Measurements from ENCODE around the gene OR10A5. TPM values are rescaled to one million over a fixed set of nuclear protein-coding genes. Genes with fewer than 3 reads are reported as not detected.

Gene OR10A5
- total and polyA plus RNA-seq, 10 of the 15 experiments (the other 5 are each of a cell fraction or from before 2014, with no cell fraction given), result not detected

DNA sequence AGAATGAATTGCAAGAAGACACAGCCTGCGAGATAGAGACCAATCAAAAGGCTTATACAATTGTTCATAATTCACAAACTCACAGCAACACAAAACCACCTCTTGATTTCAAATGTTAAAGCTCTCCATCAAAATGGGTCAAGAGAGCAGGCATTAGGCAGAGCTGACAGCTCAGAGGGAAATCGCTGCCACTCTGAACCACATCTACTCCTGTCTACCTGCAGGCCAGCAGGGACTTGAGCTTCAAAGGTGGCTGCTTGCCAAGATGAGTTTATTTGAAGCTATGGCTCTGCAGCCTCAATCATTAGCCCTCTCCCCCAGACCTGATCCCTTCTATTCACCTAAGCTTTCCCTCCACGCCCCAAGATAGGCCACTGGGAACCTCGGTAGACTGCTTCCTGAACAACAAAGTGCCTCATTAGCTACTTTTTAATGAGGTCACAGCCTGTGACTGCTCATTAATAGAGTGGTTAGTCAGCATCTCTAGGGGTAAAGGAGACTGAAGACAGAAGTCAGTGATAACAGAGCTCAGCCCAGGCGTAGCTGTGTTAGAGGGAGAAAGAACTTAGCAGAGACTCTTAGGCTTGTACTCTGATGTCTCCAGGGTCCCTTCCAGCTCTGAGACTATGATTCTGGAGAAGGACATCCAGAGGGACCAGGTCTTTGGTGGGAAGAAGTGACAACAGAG is 21.2 kb upstream of the OR10A5 start (continued):
- TF ChIP-seq CBX3 (IDR thresholded peaks at IDR 0.05; ENCODE audit: borderline replicate concordance, low read depth) (no peak), HDGF (IDR thresholded peaks at IDR 0.05) (no peak), RAD21 (IDR thresholded peaks at IDR 0.05; ENCODE audit: insufficient read depth, low read depth, low read length) (no peak), CBFB (IDR thresholded peaks at IDR 0.05; ENCODE audit: low read depth) (no peak), NBN (IDR thresholded peaks at IDR 0.05) (no peak), MXI1 (IDR thresholded peaks at IDR 0.05; ENCODE audit: low read depth, low read length) (no peak)

DNA sequence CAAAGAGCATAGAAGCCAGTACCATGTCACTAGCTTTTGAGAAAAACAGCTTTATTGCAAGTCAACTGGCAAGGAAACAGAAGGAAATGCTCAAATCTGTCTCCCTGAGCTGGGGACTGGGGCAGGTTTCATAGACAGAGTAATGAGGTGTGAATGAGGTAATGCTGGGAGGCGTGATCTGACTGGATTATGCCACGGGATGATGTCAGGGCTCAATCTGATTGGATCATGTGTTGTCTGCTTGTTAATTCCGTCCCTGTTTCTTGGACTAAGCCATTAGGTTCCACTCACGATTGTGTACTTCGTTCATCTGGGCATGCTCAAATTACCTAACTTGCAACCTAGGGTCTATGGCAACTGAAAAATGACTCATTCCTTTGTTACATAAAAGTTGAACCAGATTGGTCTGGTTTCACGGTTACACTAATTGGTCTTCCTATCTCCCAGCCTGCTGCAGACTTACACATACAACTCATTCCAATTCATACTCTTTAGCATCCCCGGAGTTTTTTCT is 20.2 kb upstream of the OR10A5 start:
- H3K9ac ChIP-seq (ENCODE audit: control insufficient read depth, insufficient read depth, low read length), result no peak overlapping the region
- no peaks in the 10 kb centered on the region for H3K79me2 ChIP-seq (ENCODE audit: control insufficient read depth, insufficient read depth, low read length)
- SMC1A ChIA-PET (ENCODE audit: uncharacterized antibody, unreplicated experiment), result interaction anchor here (1.1 kb wide), 1 partner anchor 70 kb away, joined by 3 read pairs; no protein-coding TSS in a partner anchor
- H3K36me3 ChIP-seq (ENCODE audit: control insufficient read depth in 2 of 2, insufficient read depth in 2 of 2, low read length in 1 of 2), result no peaks in the 10 kb centered on the region
- WGBS (ENCODE audit: insufficient coverage, insufficient replicate concordance, low lambda C conversion rate, missing lambda C conversion rate), result 27% methylated on average over 7 of the region's 7 CpGs
- H3K4me3 ChIP-seq, result no peak overlapping the region
- H2AFZ ChIP-seq (ENCODE audit: control insufficient read depth, low read depth, low read length), result no peak overlapping the region
- no peak for DNase-seq (ENCODE audit: low read depth, low spot score)
- no peaks in the 10 kb centered on the region for H3K4me1 ChIP-seq (ENCODE audit: control insufficient read depth, insufficient read depth, low read length)
- RAD21 ChIA-PET (ENCODE audit: unreplicated experiment), result no interaction called here
- no peaks in the 10 kb centered on the region for H4K20me1 ChIP-seq (ENCODE audit: control insufficient read depth, insufficient read depth)
- in situ Hi-C loops (cut with MboI), result no loop called here
- no peak for FAIRE-seq
- intact Hi-C loops (cut with micrococcal nuclease; ENCODE audit: unreplicated experiment), result no loop called here
- no peaks in the 10 kb centered on the region for H3K9me3 ChIP-seq (replicated peaks; ENCODE audit: control insufficient read depth, insufficient read depth, low read length)
- ATAC-seq, result peak; percentile 84
- CTCF ChIA-PET, result interaction anchor here (1.5 to 2.4 kb wide), 3 partner anchors 8 to 14 kb away, joined by 3 to 24 read pairs (median 5); no protein-coding TSS in a partner anchor
- POLR2A ChIA-PET, result no interaction called here
- H3K4me2 ChIP-seq (ENCODE audit: control insufficient read depth, insufficient read depth), result no peak overlapping the region
- no peaks in the 10 kb centered on the region for H3K27me3 ChIP-seq (replicated peaks in 1 of 2; ENCODE audit: control insufficient read depth in 2 of 2, insufficient read depth in 2 of 2, low read length in 1 of 2)
- BruUV-seq (replicated peaks), result no TSS peak
- H3K27ac ChIP-seq (ENCODE audit: control insufficient read depth, insufficient read depth), result no peak overlapping the region
- TF ChIP-seq, protein P1, sequence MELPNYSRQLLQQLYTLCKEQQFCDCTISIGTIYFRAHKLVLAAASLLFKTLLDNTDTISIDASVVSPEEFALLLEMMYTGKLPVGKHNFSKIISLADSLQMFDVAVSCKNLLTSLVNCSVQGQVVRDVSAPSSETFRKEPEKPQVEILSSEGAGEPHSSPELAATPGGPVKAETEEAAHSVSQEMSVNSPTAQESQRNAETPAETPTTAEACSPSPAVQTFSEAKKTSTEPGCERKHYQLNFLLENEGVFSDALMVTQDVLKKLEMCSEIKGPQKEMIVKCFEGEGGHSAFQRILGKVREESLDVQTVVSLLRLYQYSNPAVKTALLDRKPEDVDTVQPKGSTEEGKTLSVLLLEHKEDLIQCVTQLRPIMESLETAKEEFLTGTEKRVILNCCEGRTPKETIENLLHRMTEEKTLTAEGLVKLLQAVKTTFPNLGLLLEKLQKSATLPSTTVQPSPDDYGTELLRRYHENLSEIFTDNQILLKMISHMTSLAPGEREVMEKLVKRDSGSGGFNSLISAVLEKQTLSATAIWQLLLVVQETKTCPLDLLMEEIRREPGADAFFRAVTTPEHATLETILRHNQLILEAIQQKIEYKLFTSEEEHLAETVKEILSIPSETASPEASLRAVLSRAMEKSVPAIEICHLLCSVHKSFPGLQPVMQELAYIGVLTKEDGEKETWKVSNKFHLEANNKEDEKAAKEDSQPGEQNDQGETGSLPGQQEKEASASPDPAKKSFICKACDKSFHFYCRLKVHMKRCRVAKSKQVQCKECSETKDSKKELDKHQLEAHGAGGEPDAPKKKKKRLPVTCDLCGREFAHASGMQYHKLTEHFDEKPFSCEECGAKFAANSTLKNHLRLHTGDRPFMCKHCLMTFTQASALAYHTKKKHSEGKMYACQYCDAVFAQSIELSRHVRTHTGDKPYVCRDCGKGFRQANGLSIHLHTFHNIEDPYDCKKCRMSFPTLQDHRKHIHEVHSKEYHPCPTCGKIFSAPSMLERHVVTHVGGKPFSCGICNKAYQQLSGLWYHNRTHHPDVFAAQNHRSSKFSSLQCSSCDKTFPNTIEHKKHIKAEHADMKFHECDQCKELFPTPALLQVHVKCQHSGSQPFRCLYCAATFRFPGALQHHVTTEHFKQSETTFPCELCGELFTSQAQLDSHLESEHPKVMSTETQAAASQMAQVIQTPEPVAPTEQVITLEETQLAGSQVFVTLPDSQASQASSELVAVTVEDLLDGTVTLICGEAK (IDR thresholded peaks at IDR 0.05; ENCODE audit: borderline replicate concordance), result no peak
- TF ChIP-seq, protein P2, sequence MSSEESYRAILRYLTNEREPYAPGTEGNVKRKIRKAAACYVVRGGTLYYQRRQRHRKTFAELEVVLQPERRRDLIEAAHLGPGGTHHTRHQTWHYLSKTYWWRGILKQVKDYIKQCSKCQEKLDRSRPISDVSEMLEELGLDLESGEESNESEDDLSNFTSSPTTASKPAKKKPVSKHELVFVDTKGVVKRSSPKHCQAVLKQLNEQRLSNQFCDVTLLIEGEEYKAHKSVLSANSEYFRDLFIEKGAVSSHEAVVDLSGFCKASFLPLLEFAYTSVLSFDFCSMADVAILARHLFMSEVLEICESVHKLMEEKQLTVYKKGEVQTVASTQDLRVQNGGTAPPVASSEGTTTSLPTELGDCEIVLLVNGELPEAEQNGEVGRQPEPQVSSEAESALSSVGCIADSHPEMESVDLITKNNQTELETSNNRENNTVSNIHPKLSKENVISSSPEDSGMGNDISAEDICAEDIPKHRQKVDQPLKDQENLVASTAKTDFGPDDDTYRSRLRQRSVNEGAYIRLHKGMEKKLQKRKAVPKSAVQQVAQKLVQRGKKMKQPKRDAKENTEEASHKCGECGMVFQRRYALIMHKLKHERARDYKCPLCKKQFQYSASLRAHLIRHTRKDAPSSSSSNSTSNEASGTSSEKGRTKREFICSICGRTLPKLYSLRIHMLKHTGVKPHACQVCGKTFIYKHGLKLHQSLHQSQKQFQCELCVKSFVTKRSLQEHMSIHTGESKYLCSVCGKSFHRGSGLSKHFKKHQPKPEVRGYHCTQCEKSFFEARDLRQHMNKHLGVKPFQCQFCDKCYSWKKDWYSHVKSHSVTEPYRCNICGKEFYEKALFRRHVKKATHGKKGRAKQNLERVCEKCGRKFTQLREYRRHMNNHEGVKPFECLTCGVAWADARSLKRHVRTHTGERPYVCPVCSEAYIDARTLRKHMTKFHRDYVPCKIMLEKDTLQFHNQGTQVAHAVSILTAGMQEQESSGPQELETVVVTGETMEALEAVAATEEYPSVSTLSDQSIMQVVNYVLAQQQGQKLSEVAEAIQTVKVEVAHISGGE (CRISPR knock-in tag; IDR thresholded peaks at IDR 0.05), result no peak
- TF ChIP-seq, protein P3, sequence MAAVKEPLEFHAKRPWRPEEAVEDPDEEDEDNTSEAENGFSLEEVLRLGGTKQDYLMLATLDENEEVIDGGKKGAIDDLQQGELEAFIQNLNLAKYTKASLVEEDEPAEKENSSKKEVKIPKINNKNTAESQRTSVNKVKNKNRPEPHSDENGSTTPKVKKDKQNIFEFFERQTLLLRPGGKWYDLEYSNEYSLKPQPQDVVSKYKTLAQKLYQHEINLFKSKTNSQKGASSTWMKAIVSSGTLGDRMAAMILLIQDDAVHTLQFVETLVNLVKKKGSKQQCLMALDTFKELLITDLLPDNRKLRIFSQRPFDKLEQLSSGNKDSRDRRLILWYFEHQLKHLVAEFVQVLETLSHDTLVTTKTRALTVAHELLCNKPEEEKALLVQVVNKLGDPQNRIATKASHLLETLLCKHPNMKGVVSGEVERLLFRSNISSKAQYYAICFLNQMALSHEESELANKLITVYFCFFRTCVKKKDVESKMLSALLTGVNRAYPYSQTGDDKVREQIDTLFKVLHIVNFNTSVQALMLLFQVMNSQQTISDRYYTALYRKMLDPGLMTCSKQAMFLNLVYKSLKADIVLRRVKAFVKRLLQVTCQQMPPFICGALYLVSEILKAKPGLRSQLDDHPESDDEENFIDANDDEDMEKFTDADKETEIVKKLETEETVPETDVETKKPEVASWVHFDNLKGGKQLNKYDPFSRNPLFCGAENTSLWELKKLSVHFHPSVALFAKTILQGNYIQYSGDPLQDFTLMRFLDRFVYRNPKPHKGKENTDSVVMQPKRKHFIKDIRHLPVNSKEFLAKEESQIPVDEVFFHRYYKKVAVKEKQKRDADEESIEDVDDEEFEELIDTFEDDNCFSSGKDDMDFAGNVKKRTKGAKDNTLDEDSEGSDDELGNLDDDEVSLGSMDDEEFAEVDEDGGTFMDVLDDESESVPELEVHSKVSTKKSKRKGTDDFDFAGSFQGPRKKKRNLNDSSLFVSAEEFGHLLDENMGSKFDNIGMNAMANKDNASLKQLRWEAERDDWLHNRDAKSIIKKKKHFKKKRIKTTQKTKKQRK (IDR thresholded peaks at IDR 0.05; ENCODE audit: low read depth, low read length), result no peak
